AG10803 (cell line): ENCODE data around the gene LMAN2.

Experiments used
- DNase-seq: peaks from one replicate; pipeline ENCODE4 v3.0.0; 2010; ENCODE audit warnings: low read depth
- H3K4me3 ChIP-seq: 2 replicates; pipeline ENCODE4 v1.5.1; 2011; ENCODE audit warnings: mild to moderate bottlenecking, low read length, control low read depth
- CTCF ChIP-seq: conservative IDR thresholded peaks from 2 replicates; pipeline ENCODE4 v1.5.1; 2011; ENCODE audit warnings: mild to moderate bottlenecking, low read length, control low read depth, inconsistent platforms

Gene LMAN2

GRCh38 chr5:177386542-177386941 lies 35.1 kb upstream of the LMAN2 start:
- H3K4me3 ChIP-seq, result no peak overlapping the region
- TF ChIP-seq CTCF, result no peak
- DNase-seq, result no peak

- DNase-seq, result no peak
- TF ChIP-seq CTCF, result no peak
- H3K4me3 ChIP-seq, result no peak overlapping the region
Observed at GRCh38 chr5:177385720-177386119, 34.3 kb upstream of the LMAN2 start.

- no peak for TF ChIP-seq CTCF
- DNase-seq, result no peak
- H3K4me3 ChIP-seq, result no peak within 1 kb of the TSS
Observed at GRCh38 chr5:177384134-177384533, 32.7 kb upstream of the LMAN2 start, which contains the start of gene SLC34A1. SLC34A1 (plus strand) TSS chr5:177384434; CDS start chr5:177385742, 1,308 bp downstream.

GRCh38 chr5:177383181-177383580 lies 31.7 kb upstream of the LMAN2 start:
- no peak for TF ChIP-seq CTCF
- H3K4me3 ChIP-seq, result no peak overlapping the region
- no peak for DNase-seq

- TF ChIP-seq CTCF, result peak; percentile 46
- DNase-seq, result peak; percentile 30
- H3K4me3 ChIP-seq, result no peak overlapping the region
Observed at GRCh38 chr5:177382423-177383029, 31.1 kb upstream of the LMAN2 start.

GRCh38 chr5:177380805-177381126 lies 29.3 kb upstream of the LMAN2 start:
- H3K4me3 ChIP-seq, result no peak overlapping the region
- no peak for DNase-seq
- TF ChIP-seq CTCF, result no peak
